GM12872 (cell line): Measurements from ENCODE around the gene SFXN3.

Experiments
- CTCF ChIP-seq: IDR thresholded peaks from 3 replicates; pipeline ENCODE4 v1.5.1; 2011; ENCODE audit warnings: low read depth, mild to moderate bottlenecking, low read length, moderate library complexity; ENCODE audit not compliant: insufficient read depth

Gene SFXN3

GRCh38 chr10:101072923-101073322 is 41.9 kb downstream of the SFXN3 start:
- TF ChIP-seq CTCF, result no peak

DNA sequence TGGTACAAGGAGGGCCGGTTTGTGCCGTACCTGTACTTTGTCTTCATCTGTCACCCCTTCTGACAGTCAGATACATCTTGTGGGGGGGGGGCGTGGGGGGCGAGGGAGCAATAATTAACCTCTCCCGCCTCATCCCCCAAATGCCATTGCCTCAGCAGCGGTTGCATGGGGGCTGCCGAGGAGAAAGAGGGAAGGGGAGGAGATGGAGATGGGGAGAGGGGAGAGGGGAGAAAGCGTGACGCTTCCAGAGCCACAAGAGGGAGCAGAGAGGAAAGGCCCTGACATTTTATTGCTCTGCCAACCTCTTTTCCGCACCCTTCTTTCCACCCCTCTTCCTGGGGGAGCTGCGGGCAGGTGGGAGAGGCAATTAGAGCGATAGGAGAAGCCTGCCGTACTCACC is 42.6 kb downstream of the SFXN3 start:
- no peak for TF ChIP-seq CTCF

DNA sequence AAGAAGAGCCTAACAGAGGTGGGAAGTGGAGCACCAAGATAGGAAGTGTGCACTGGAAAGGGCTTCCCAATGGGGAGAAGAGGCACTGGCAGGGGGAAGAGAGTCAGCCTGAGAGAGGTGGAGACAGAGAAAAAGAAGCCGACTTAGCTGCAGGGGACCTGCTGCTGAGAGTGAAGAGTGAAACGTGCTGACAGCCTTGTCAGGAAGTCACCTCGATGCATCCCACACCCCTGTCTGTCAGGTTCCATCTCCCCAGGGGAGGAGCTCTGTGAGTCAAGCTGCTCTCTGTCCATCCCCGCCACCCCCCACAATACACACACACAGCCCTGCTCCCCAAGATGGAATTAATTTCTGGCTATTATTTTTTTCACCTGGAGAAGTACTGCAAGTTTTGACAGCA is 44.7 kb downstream of the SFXN3 start:
- no peak for TF ChIP-seq CTCF

DNA sequence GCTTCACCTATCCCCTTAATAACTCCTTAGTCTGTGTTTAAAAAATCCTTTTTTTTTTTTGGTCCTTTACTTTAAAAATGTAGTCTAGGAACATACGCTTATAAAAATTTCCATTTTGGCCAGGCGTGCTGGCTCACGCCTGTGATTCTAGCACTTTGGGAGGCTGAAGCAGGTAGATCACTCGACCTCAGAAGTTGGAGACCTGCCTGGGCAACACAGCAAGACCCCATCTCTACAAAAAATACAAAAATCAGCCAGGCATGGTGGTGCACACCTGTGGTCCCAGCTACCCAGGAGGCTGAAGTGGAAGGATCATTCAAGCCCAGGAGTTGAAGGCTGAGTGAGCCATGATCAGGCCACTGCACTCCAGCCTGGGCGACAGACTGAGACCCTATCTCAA is 45.6 kb downstream of the SFXN3 start:
- TF ChIP-seq CTCF, result no peak

DNA sequence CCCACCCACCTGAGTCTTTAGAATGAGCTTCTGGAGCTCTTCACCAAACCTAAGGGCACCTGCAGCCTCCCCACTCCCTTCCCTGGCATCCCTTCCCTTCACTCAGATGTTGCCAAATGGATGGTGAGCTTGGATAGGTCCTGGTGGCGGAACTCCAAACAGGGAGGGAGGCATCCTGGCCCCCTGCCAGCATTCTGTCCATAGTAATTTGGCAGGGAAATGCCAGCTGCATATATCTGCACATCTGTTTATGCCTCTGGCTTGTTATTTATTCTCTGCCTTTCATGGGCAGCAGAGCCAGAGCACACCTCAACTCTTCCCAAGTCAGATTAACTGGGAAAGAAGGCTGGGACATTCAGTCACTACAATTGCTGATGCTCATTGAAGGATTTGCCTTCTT is 48.8 kb downstream of the SFXN3 start:
- no peak for TF ChIP-seq CTCF

GRCh38 chr10:101080933-101081931 is 50.2 kb downstream of the SFXN3 start:
- TF ChIP-seq CTCF, result no peak

DNA sequence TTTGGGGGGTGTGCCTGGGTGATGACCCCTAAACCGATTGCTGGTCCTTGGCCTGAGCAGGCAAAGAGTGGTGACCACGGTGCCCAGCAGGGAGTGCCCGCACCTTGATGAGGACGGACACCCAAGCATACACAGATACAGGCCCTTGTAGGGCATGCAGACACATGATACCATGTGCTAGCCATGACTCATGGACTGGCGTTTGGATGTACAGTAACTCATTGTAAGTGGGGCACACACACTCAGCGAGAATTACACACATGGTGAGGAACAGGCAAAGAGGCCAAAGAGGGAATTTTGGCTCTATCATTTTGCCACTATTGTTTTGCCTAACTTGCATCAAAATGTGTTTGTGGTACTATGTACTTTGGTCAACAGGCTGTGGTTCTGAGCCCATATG is 54.8 kb downstream of the SFXN3 start:
- no peak for TF ChIP-seq CTCF
